ENCODE measurements around the gene FAU. TPM values are rescaled to one million over a fixed set of nuclear protein-coding genes. Genes with fewer than 3 reads are reported as not detected.

The FAU gene
- total and polyA plus RNA-seq, 2 of the 13 experiments (the other 11 are each of a cell fraction or from before 2014, with no cell fraction given): 374 to 869 TPM

GRCh38 chr11:65147352-65148075, 25.6 kb upstream of the FAU start:
- Histone ChIP-seq H3K27ac (ENCODE audit: extremely low read length, insufficient read depth, low read length) (no peak overlapping the region), H3K27me3 (ENCODE audit: control insufficient read depth in 1 of 2, insufficient read depth in 2 of 2, low read length in 2 of 2) (no peaks in the 10 kb centered on the region), H3K9ac (ENCODE audit: insufficient read depth, low read depth, low read length) (no peak overlapping the region), H3K4me3 (replicated peaks in 1 of 3; ENCODE audit: insufficient read depth in 1 of 3, low read depth in 2 of 3, low read length in 3 of 3) (no peak overlapping the region), H3K9me3 (ENCODE audit: low read length) (peaks cover 5% of the 10 kb centered on the region; the same call in 1 of the 2 replicates), H3K36me3 (replicated peaks in 1 of 2; ENCODE audit: control insufficient read depth in 1 of 2, insufficient read depth in 2 of 2, low read length in 2 of 2) (no peaks in the 10 kb centered on the region), H3K4me1 (ENCODE audit: insufficient read depth, low read length) (peaks cover 40% of the 10 kb centered on the region), H2AFZ (ENCODE audit: low read length) (no peak overlapping the region), H3K79me2 (ENCODE audit: insufficient read depth, low read length) (no peaks in the 10 kb centered on the region), H4K20me1 (ENCODE audit: insufficient read depth, low read length) (no peaks in the 10 kb centered on the region), H3K4me2 (ENCODE audit: low read depth, low read length) (no peak overlapping the region)
- intact Hi-C loops (cut with micrococcal nuclease; ENCODE audit: unreplicated experiment) (no loop called here), in situ Hi-C loops (cut with HindIII; ENCODE audit: extremely low pct_ligation_motif_present, low pct_unique_long_range_greater_than_20kb) (no loop called here)
- no peak for ATAC-seq
- no TSS peak for BruUV-seq (replicated peaks)
- 15% methylated on average over 2 of the region's 2 CpGs for WGBS (ENCODE audit: low lambda C conversion rate)
- DNase-seq (ENCODE audit: low spot score): no peak
- FAIRE-seq: no peak
- CTCF ChIA-PET (ENCODE audit: low intra/inter-chr PET ratio, low total read pairs): no interaction called here
- POLR2A ChIA-PET: interaction anchor here (1.3 to 1.8 kb wide), 2 partner anchors 12 to 36 kb away, joined by 3 to 13 read pairs; partner anchors contain the start of gene TM7SF2
- TF ChIP-seq ZNF646 (CRISPR knock-in tag; IDR thresholded peaks at IDR 0.05) (no peak), ZNF891 (CRISPR knock-in tag; IDR thresholded peaks at IDR 0.05) (no peak), EP300 (IDR thresholded peaks at IDR 0.05; ENCODE audit: low read depth in 2 of 2, low read length in 2 of 2) (no peak), EP300 (CRISPR knock-in tag; IDR thresholded peaks at IDR 0.05; ENCODE audit: borderline replicate concordance) (no peak), ZNF605 (CRISPR knock-in tag; IDR thresholded peaks at IDR 0.05) (no peak), HES4 (CRISPR knock-in tag; IDR thresholded peaks at IDR 0.05; ENCODE audit: borderline replicate concordance) (no peak), POLR2G (IDR thresholded peaks at IDR 0.05; ENCODE audit: low read depth, low read length) (no peak), ZMAT3 (CRISPR knock-in tag; conservative IDR thresholded peaks at IDR 0.05) (no peak), ZNF282 (IDR thresholded peaks at IDR 0.05; ENCODE audit: partially characterized antibody) (no peak), ZNF256 (CRISPR knock-in tag; conservative IDR thresholded peaks at IDR 0.05) (no peak), ZNF160 (CRISPR knock-in tag; IDR thresholded peaks at IDR 0.05) (no peak), FOSL1 (CRISPR knock-in tag; IDR thresholded peaks at IDR 0.05; ENCODE audit: borderline replicate concordance) (no peak), NFE2L1 (CRISPR knock-in tag; IDR thresholded peaks at IDR 0.05; ENCODE audit: borderline replicate concordance) (no peak), GMEB1 (CRISPR knock-in tag; IDR thresholded peaks at IDR 0.05; ENCODE audit: borderline replicate concordance) (no peak)

Measured in HepG2 (cell line).